ENCODE data around the gene SKOR1. TPM values are rescaled to one million over a fixed set of nuclear protein-coding genes. Genes with fewer than 3 reads are reported as not detected.

Gene SKOR1
- total and polyA plus RNA-seq, 2 of the 13 experiments (the other 11 are each of a cell fraction or from before 2014, with no cell fraction given) = 0.09 to 0.11 TPM

- TF ChIP-seq ZNF276 (CRISPR knock-in tag; IDR thresholded peaks at IDR 0.05; ENCODE audit: low read depth) (0 out of 2 replicates have a peak, but pooled peaks have one; percentile 51), CHCHD3 (CRISPR knock-in tag; IDR thresholded peaks at IDR 0.05) (no peak), ZSCAN25 (CRISPR knock-in tag; IDR thresholded peaks at IDR 0.05) (peak; percentile 63; the same call in 1 of the 2 replicates), ZBTB10 (CRISPR knock-in tag; IDR thresholded peaks at IDR 0.05; ENCODE audit: borderline replicate concordance) (no peak), NR2F1 (CRISPR knock-in tag; IDR thresholded peaks at IDR 0.05) (peak; percentile 65 to 77; a peak in 2 of 4 replicates), GABPB1 (CRISPR knock-in tag; IDR thresholded peaks at IDR 0.05) (peak; percentile 26; the same call in 1 of the 2 replicates), ZNF605 (CRISPR knock-in tag; IDR thresholded peaks at IDR 0.05) (no peak), SALL2 (CRISPR knock-in tag; IDR thresholded peaks at IDR 0.05) (no peak)
- TF ChIP-seq, protein P1, sequence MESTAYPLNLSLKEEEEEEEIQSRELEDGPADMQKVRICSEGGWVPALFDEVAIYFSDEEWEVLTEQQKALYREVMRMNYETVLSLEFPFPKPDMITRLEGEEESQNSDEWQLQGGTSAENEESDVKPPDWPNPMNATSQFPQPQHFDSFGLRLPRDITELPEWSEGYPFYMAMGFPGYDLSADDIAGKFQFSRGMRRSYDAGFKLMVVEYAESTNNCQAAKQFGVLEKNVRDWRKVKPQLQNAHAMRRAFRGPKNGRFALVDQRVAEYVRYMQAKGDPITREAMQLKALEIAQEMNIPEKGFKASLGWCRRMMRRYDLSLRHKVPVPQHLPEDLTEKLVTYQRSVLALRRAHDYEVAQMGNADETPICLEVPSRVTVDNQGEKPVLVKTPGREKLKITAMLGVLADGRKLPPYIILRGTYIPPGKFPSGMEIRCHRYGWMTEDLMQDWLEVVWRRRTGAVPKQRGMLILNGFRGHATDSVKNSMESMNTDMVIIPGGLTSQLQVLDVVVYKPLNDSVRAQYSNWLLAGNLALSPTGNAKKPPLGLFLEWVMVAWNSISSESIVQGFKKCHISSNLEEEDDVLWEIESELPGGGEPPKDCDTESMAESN (CRISPR knock-in tag; conservative IDR thresholded peaks at IDR 0.05) = no peak
- TF ChIP-seq, protein P2, sequence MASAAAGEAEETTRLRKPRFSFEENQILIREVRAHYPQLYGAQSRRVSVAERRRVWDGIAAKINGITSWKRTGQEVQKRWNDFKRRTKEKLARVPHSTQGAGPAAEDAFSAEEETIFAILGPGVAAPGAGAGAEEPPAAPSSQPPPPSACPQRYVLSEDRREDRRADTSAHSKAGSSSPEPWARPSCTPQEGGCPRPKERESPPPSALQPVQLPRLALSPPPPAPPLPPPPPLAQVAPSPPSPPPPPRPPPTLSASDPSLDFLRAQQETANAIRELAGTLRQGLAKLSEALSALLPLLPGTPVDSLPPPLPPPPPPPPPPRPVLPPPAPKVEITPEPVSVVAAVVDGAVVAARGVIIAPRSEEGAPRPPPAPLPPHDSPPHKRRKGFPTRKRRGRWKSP (CRISPR knock-in tag; IDR thresholded peaks at IDR 0.05) = no peak
- TF ChIP-seq, protein P3, sequence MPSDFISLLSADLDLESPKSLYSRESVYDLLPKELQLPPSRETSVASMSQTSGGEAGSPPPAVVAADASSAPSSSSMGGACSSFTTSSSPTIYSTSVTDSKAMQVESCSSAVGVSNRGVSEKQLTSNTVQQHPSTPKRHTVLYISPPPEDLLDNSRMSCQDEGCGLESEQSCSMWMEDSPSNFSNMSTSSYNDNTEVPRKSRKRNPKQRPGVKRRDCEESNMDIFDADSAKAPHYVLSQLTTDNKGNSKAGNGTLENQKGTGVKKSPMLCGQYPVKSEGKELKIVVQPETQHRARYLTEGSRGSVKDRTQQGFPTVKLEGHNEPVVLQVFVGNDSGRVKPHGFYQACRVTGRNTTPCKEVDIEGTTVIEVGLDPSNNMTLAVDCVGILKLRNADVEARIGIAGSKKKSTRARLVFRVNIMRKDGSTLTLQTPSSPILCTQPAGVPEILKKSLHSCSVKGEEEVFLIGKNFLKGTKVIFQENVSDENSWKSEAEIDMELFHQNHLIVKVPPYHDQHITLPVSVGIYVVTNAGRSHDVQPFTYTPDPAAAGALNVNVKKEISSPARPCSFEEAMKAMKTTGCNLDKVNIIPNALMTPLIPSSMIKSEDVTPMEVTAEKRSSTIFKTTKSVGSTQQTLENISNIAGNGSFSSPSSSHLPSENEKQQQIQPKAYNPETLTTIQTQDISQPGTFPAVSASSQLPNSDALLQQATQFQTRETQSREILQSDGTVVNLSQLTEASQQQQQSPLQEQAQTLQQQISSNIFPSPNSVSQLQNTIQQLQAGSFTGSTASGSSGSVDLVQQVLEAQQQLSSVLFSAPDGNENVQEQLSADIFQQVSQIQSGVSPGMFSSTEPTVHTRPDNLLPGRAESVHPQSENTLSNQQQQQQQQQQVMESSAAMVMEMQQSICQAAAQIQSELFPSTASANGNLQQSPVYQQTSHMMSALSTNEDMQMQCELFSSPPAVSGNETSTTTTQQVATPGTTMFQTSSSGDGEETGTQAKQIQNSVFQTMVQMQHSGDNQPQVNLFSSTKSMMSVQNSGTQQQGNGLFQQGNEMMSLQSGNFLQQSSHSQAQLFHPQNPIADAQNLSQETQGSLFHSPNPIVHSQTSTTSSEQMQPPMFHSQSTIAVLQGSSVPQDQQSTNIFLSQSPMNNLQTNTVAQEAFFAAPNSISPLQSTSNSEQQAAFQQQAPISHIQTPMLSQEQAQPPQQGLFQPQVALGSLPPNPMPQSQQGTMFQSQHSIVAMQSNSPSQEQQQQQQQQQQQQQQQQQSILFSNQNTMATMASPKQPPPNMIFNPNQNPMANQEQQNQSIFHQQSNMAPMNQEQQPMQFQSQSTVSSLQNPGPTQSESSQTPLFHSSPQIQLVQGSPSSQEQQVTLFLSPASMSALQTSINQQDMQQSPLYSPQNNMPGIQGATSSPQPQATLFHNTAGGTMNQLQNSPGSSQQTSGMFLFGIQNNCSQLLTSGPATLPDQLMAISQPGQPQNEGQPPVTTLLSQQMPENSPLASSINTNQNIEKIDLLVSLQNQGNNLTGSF (CRISPR knock-in tag; IDR thresholded peaks at IDR 0.05) = no peak
Observed at GRCh38 chr15:67843571-67844387, 18.5 kb downstream of the SKOR1 start (continued).

All from HepG2 (cell line).